ENCODE data around the gene LRRC2. TPM values are rescaled to one million over a fixed set of nuclear protein-coding genes. Genes with fewer than 3 reads are reported as not detected.

Gene LRRC2
- total and polyA plus RNA-seq, 2 of the 13 experiments (the other 11 are each of a cell fraction or from before 2014, with no cell fraction given), result 0.27 to 0.58 TPM

- in situ Hi-C loops (cut with HindIII; ENCODE audit: extremely low pct_ligation_motif_present, low pct_unique_long_range_greater_than_20kb) (loop anchor here (10.0 kb wide), 1 partner anchor 180 kb away; no protein-coding TSS in a partner anchor), intact Hi-C loops (cut with micrococcal nuclease; ENCODE audit: unreplicated experiment) (no loop called here)
- no peak overlapping the region for H2AFZ ChIP-seq (ENCODE audit: low read length)
- H3K27ac ChIP-seq (ENCODE audit: extremely low read length, insufficient read depth, low read length), result no peak overlapping the region
- ChIA-PET CTCF (ENCODE audit: low intra/inter-chr PET ratio, low total read pairs) (no interaction called here), POLR2A (interaction anchor here (1.4 kb wide), 1 partner anchor 73 kb away, joined by 5 read pairs; no protein-coding TSS in a partner anchor)
- H3K4me2 ChIP-seq (ENCODE audit: low read depth, low read length), result peak overlapping the region; percentile 52
- no peak overlapping the region for H3K9ac ChIP-seq (ENCODE audit: insufficient read depth, low read depth, low read length)
- H4K20me1 ChIP-seq (ENCODE audit: insufficient read depth, low read length), result no peaks in the 10 kb centered on the region
- BruUV-seq (replicated peaks), result no TSS peak
- H3K9me3 ChIP-seq (ENCODE audit: low read length), result no peaks in the 10 kb centered on the region
- FAIRE-seq, result no peak
- no peaks in the 10 kb centered on the region for H3K36me3 ChIP-seq (replicated peaks in 1 of 2; ENCODE audit: control insufficient read depth in 1 of 2, insufficient read depth in 2 of 2, low read length in 2 of 2)
- TF ChIP-seq TFDP2 (CRISPR knock-in tag; IDR thresholded peaks at IDR 0.05) (peak; percentile 30; the same call in 1 of the 2 replicates), ELF1 (CRISPR knock-in tag; IDR thresholded peaks at IDR 0.05) (no peak), CREB1 (IDR thresholded peaks at IDR 0.05) (0 out of 2 replicates have a peak, but pooled peaks have one; percentile 10), CREB1 (CRISPR knock-in tag; IDR thresholded peaks at IDR 0.05) (no peak), TFAP4 (IDR thresholded peaks at IDR 0.05; ENCODE audit: borderline replicate concordance, low read depth) (peak; percentile 51; the same call in 1 of the 2 replicates), ZNF687 (CRISPR knock-in tag; IDR thresholded peaks at IDR 0.05) (peak; percentile 30; the same call in 1 of the 2 replicates), HIVEP1 (CRISPR knock-in tag; IDR thresholded peaks at IDR 0.05) (no peak)
- peak; percentile 48 for ATAC-seq
- H3K4me3 ChIP-seq (replicated peaks in 1 of 3; ENCODE audit: insufficient read depth in 1 of 3, low read depth in 2 of 3, low read length in 3 of 3), result no peak overlapping the region
- 6% methylated on average over 3 of the region's 10 CpGs for WGBS (ENCODE audit: low lambda C conversion rate)
- no peaks in the 10 kb centered on the region for H3K27me3 ChIP-seq (ENCODE audit: control insufficient read depth in 1 of 2, insufficient read depth in 2 of 2, low read length in 2 of 2)
- H3K4me1 ChIP-seq (ENCODE audit: insufficient read depth, low read length), result peaks cover 14% of the 10 kb centered on the region
- no peaks in the 10 kb centered on the region for H3K79me2 ChIP-seq (ENCODE audit: insufficient read depth, low read length)
- DNase-seq (ENCODE audit: low spot score), result no peak
Observed at GRCh38 chr3:46484911-46485778, 81.0 kb downstream of the LRRC2 start.

Data from HepG2 (cell line).